GM19324 (cell line): ENCODE data around the gene LY86.
A peak's percentile ranks its signal among the peaks of the same experiment; 100 is the strongest.

Experiments used
- ATAC-seq: cut with Tn5 transposase; IDR thresholded peaks from one replicate; pipeline ENCODE4 v1.9.1; 2021; ENCODE audit warnings: mild to moderate bottlenecking, moderate library complexity; ENCODE audit not compliant: unreplicated experiment, low FRiP score

The LY86 gene

DNA sequence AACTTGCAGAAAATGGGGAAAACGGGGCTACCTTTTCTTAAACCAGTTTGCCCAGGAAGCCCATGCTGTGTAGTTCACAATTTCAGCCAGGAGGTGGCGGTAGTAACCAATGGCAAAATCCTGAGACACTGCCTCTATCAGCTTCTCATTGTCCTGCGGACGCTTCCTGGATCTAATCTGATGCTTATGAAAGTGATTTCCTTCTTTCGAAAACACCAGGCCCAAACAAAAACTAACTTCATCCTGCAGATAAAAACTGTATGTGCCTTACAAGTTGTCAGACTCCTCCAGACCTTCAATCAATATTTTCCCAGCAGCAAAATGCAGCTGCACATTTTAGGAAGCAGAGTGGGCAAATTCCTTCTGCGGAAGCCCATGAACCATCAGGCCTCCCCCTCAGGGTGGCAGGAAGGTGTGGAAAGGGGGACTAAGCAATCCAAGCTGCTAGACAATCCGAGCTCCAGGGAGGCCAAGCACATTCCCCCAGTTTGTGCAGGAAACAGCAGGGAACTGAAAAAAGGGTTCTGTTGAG, 88.5 kb downstream of the LY86 start:
- ATAC-seq, result peak; percentile 56

DNA sequence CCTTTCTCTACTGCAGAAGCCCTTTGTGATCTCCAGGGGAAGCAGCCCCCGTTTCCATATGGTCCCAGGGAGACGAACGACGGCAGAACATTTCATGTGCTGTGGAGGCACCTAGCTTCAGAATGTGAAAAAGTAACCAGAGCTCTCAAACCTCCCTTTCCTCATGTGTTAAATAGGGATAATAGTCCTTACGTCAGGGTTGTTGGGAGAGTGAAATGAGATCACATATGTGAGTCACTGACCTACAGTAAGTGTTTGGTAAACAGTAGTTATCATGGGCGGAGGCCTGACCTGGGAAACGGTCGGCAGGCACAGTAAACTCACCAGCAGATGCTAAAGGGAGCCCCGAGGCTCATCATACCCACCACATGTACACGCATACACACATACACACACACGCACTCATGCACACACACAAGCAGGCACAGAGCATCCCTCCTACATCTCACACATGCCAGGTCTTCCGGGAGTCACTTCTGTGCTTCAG, 89.7 kb downstream of the LY86 start:
- no peak for ATAC-seq

DNA sequence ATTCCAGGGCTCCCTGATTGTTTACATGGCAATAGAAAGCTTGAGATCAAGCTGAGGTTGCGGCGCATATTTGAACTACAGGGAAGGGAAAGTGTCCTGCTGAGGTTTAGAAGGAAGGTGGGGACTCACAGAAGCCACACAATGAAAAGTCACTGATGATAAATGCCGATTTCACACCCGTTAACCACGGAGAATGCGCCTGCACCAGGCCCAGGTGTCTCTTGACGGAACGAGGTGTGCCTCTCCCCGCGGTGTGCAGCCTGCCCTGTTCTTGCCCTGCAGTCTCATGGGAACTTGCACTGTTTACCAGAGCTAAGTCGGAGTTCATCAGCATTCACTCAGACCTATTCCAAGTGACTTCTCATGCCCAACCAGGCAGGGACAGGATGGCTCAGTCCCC, 90.3 kb downstream of the LY86 start:
- ATAC-seq, result no peak

DNA sequence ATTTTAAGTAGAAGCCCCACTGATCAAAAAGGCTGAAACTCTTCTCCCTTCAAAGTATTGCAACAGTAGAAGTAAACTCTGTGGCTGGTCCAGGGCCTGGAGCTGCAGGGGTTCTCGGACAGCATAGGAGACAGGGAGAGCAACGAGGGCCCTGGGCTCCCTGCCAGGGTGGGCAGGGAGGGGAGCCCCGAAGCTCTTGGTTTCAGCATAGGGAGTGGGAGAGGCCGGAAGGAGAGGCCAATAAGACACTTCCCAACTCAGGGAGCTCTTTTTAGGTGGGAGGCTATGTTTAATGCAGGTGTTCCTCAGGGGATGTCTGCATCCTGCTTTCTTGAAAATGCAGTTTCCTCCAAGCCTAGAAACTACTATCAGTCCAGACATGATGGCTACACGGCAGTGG, 91.1 kb downstream of the LY86 start:
- ATAC-seq, result no peak

DNA sequence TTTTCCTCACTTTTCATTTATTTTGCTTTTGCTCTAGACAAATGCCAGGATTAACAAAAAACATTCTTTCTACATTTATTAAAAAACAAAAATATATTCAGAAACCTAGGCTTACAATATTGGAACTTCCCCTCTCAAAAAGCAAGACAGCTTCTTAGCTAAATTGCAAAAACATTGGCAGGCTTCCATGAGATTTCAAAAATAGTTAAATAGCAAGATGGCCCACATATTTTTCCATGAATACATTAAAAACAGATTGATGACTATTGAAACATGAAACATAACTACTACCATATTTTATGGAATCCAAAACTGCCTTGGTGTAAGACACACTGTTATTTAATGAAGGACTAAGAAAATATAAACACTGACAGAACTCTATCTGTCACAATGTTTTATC, 92.0 kb downstream of the LY86 start:
- no peak for ATAC-seq

DNA sequence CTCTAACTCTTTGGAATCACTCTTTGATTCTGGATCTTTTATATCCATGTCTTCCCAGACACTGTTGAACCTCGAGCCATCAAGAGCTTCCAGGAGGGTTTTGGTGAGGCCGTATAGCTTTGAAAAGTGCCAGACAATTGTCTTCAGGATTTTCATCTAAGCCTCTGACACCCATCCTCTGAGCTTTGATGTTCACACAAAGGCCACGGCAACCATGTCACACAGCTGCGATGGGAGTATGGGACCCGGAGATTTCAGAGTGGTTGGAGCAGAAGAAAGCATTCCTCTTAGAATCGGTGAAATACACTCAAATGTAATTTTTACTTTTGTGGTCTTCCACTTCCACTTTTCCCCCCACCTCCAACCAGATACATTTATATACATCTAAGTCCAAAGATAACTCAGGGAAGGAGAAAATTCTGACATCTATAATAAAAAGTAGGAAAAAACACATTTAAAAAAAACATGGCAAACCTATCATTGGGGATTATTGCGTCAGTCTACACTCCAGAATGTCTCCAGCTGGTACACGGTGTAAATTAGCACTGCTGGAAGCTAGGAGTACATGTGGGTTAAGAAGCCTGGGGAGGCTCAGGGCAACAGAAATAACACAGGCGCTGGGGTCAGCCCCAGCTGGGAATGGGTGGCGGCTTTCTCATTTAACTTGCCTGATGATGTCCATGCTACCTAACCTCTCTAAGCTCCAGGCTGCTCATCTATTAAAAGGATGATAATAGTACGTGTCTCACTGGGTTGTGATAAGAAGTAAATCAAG, 92.7 kb downstream of the LY86 start:
- ATAC-seq, result no peak

DNA sequence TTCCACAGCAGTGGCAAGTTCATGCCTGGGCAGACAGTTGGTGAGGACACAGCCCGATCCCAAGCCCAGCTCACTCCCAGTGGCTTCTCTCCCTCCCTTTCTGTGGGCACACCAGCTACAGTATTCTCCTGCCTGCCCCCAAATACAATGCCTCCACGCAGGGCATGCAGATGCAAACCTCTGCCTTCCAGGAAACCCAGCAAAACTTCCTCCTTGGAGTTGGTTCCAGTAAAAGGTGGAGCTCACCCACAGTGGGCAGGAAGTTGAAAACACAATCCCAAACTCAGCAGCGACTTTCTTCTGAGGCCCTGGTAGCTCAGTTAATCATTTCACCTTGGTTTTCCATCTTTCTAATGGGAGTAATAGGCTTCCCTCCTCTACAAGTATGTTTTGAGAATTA, 93.7 kb downstream of the LY86 start:
- no peak for ATAC-seq

DNA sequence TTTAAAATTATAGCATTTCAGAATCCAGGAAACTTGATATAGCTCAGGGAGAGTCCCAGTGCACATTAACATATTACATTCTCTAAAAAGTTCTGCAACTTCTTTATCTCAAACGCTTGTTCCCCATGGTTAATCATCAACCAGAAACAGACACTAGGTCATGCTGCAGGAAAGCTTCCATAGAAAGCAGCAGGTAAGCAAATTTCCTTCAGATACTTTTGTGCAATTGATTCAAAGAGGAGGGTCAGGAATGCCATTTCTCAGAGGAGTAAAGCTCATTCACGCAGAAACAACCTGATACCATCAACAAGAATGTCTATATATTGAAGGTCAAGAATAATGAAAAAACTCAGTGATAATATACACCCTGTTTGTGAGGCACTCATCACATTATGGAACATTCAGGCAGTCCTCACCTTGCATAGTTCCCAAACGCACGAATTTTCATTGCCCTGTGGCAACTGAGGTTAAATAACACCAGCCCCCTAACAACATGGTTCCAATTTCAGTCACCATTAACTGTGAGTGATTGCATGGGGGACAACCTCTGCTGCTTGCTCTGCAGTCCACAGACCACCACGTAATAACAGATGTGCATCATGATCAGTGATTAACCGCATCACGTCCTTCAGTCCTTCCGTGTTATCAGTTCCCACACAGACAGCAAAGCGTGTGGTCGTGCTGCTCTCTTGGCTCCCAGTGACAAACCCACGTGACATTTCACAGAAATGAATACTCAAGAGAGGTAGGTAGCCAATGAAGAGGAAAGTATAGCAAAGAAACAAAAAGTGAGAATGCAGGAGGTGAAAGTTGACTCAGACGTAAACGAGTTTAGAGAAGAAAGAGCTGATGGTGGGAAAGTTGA, 95.7 kb downstream of the LY86 start:
- ATAC-seq, result peak; percentile 81

DNA sequence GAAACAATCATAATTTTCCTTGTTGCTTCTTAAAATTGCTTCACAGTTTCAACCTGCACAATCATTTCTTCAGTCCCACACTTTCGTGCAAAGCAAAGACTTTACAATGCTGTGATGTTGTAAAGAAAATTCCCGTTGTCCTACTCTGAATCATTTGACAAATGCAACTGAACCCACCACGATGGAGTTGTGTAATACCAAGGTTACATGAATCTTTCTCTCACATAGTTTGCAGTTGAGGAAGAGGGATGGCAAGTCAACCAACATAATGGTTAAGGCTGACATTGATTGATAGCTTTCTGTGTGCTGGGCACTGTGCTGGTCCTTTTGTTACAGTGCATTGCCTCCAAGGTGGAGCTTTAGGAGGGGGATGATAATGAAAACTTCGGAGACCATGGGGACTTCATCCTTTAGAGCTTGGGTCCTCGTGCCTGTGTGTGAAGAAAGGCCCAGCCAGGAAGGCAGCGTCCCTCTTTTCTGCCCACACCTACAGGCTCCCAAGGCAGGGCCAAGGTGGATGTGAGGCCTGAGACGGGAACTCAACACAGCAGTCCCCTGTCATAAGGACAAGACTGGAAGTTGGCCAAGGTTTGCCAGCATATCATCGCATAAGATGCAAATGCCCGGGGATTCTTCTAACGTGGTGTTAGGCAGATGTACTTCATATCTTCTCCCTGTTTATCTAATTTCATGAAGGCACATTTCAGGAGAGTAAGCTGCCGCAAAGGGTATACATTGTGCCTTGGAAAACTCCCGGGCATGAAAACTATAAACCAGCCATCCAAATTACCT, 96.9 kb downstream of the LY86 start:
- ATAC-seq, result no peak

DNA sequence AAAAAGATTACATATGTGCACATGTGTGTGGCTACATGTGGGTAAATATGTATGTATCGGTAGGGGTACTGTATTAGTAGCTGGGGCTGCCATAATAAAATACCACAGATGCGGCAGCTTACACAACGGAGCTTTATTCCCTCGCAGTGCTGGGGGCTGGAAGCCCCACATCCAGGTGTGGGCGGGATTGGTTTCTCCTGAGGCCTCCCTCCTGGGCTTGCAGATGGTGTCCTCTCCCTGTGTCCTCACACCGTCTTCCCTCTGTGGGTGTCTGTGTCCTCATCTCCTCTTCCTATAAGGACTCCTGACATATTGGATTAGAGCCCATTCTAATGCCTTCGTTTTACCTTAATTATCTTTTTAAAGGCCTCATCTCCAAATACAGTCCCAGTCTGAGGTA, 97.7 kb downstream of the LY86 start:
- no peak for ATAC-seq

DNA sequence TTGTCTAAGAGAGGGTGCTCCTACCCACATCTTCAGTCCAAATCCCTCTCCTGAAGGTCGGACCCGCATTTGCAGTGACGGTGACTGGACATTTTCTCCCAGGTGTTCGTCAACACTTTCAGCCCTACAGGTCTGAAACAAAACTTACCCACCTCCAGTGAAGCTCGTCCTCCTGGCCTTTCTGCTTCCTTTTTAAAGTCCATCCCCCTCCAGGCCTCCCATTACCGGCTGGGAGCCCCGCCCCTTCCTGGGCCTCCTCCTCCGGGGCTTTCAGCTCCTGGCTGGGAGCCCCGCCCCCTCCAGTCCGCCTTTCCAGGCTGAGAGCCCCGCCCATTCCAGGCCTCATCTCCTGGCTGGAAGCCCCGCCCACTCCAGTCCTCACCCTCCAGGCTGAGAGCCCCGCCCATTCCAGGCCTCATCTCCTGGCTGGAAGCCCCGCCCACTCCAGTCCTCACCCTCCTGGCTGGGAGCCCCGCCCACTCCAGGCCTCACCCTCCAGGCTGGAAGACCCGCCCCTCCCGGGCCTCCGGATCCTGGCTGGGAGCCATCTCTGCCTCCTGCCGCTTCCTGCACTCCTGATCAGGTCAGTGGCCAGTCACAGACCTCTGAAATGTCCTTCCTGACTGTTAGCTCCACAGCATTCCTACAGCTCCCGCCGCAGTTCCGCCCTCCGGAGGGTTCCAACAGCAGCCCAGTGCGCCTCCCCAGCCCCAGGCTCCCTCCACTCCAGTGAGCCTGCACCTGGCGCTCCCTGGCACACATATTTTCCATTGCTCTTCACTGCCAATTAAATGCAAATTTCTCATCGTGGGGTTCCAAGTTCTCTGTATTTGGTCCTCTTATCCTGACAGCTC, 98.5 kb downstream of the LY86 start:
- no peak for ATAC-seq

DNA sequence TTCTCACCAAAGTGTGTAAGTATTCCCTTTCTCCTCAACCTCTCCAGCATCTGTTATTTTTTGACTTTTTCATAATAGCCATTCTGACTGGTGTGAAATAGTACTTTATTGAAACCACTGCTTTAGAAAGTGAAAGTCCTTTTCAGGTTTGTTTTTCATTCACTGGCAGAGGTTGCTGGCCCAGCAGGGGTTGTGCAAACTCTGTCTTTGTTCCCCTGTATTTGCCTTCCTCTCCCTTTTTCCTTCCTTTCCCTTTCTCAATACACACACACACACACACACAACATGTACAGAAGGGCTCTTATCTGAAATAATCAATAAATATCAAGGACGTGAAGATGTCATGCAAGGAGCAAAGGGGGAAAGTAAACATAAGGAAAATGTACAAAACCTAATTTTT, 99.8 kb downstream of the LY86 start:
- ATAC-seq, result no peak

DNA sequence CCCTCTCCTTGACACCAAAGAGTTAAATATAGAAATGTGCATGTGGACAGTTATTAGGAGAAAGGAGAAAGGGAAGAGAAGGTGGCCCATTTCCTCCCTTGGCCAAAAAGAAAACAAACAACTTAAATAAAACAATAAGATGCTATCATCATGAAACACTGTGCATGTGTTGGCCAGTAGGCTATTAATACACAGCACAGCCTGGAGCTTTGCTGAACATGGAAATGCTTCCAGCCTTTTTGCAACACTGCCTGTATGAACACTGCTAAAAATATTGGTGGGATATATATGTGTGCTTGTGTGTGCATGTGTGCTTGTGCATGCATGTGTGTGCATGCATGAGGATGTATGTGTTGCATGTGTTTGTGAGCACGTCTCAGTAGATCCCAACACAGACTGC, 100.4 kb downstream of the LY86 start:
- no peak for ATAC-seq

DNA sequence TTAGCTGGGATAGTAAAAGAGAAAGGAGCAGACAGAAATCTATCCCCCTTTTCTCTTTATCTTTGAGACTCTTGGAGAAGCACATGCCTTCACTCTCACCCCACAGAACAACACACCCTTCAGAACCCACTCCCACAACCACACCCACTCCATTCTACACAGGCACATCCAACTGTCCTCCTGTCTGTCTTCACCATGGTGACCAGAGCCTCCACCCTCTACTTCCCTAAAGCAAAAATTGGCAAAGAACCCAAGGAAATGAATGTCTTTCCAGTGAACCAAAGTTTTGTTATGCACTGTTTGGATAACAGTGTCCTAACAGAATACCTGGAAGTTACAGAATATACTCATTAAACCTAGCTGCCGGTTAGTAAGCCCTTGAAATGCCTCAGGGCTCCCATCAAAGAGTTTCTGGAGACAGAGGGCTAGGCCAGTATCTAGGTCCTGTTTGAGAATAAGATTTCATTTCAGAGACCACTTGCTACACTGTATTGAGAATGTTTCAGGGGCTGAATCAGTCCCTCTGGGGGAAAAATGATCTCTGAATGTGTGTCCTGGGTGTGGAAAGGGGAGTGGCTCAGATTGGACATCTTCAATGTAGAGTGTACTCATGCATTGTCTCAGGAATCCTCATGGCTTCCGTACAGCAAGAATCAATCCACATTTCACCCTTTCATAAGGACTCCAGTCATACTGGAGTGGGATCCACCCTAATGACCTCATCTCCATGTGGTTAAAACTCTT, 101.1 kb downstream of the LY86 start:
- ATAC-seq, result no peak

DNA sequence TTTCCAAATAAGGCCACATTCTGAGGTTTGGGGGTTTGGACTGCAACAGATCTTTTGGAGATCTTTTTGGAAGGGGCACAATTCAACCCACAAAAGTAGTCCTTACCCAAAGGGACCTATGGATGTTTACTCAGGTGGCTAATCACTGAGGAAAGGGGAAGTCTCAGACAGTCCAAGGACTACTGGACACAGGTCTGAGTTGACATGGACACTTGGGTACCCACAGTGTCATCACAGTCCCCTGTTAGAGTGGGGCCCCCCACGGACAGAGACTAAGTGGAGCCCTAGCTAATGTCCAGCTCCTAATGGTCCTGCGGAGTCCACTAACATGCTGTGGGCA, 101.6 kb downstream of the LY86 start:
- no peak for ATAC-seq

DNA sequence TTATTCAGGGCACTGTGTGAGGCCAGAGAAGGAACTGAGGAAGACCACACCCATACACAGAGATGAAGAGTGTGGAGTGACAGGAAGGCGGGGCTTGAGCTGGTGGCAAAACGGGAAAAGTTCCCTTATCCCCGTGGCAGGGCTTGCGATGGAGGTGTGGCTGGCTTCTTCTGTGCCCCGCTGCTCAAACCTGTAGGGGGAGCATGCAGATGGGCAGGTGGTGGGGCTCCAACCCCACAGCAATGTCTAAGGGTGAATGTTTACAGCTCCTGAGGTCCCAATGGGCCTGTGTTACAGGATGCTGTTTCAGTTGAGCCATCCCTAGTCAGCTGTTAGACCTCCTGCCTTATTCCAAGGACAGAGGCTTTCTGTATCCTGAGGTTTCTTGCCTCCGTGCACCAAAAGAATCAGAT, 105.9 kb downstream of the LY86 start:
- ATAC-seq, result no peak

DNA sequence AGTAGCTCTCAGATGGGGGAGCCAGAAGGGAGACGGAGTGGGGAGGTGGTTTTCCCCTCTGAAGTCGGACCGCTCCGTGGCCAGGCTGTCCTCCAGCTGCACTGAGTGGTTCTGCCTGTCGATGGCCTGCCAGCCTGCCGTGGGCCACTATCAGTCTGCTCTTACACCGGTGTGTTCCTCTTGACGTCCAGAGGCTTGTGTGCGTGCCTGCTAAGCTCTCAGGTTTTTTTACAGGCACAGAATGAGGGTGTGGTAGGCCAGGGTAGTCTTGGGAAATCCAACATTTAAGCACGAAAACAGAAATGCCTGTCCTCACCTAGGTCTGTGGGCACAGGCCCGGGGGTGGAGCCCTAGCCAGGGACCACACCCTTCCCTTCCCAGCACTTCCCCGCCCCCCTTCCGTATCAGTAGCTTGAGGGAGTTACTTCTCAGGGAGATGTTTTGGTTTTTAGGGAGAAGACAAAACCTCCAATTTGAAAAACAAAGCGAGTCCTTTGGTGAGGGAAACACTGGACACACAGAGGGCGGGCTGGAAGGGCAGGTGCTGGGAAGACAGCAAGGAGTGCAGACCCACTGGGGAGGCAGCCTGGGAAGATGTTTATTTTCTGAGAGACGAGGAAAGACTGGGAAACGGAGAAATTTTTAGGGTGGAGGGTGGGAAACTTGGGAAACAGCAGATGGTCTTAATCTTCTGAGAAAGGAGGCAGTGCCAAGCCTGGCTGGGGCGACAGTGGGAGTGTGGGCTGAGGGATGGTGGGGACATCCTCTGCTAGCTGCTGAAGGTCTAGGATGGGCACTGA, 106.5 kb downstream of the LY86 start:
- no peak for ATAC-seq

DNA sequence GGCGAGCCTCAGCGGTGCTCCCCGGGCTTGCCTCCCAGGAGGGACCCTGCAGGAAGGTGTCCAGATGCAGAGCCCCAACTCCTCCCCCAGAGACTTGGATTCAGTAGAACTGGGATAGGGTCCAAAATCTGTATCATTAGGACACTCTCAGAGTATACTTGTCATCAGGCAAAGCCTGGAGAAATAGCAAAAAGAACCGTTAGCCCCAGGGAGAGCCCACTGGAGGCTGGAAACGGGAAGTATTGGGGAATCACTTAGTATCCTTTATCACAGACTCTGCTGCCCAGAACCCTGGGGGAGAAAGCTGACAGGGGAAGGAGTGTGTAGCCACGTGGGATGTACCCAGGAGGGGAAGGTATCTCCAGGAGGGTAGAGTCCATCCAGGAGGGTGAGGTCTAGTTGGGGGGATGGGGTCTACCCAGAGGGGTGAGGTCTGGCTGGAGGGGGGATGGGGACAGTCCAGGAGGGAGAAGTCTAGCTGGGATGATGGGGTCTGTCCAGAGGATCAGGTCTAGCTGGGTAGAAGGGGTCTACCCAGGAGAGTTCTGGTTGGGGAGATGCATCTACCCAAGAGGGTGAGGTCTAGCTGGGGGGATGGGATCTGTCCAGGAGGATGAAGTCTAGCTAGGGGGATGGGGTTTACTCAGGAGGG, 107.2 kb downstream of the LY86 start:
- ATAC-seq, result no peak
